ENCODE data around the gene ANXA9.

- TF ChIP-seq CTCF (optimal IDR thresholded peaks at IDR 0.05 in 1 of 3, IDR thresholded peaks at IDR 0.05 in 1 of 3, conservative IDR thresholded peaks at IDR 0.05 in 1 of 3; ENCODE audit: extremely low read depth in 1 of 3, insufficient read depth in 2 of 3, low read length in 3 of 3): no peak
- no peak for TF ChIP-seq EZH2 (IDR thresholded peaks at IDR 0.05; ENCODE audit: low read length)
Observed at GRCh38 chr1:150976401-150976821, 5.7 kb upstream of the ANXA9 start.

Data from keratinocyte (primary cell).